Kidney epithelial cell (primary cell): Measurements from ENCODE around the gene SH2B2. TPM values are rescaled to one million over a fixed set of nuclear protein-coding genes. Genes with fewer than 3 reads are reported as not detected.

ENCODE experiments used
- DNase-seq: peaks from one replicate; pipeline ENCODE4 v3.0.0-alpha.2; 2010; ENCODE audit warnings: low read depth
- H3K27me3 ChIP-seq: 2 replicates; pipeline ENCODE4 v1.6.0; 2011; ENCODE audit warnings: low read length; ENCODE audit not compliant: control insufficient read depth, insufficient read depth
- H3K36me3 ChIP-seq: 2 replicates; pipeline ENCODE4 v1.5.1; 2011; ENCODE audit warnings: low read length; ENCODE audit not compliant: control insufficient read depth, insufficient read depth
- H3K4me3 ChIP-seq: 2 replicates; pipeline ENCODE4 v1.5.1; 2011; ENCODE audit warnings: low read depth, mild to moderate bottlenecking, control low read depth, low read length
- total RNA-seq: library from RNA; depleted of rRNA; stranded (reverse); fragments of >200 nt; gene quantifications from 2 replicates; pipeline ENCODE4 v1.2.3, GENCODE V29; 2015
- TF ChIP-seq, protein P1 (sequence below): IDR thresholded peaks from 2 replicates; pipeline ENCODE4 v1.5.1; 2011; ENCODE audit warnings: mild to moderate bottlenecking, moderate library complexity, low read length, control low read depth, inconsistent platforms; ENCODE audit not compliant: insufficient read depth, poor library complexity, severe bottlenecking

Gene SH2B2
- total RNA-seq, 1 donor from 2014 or later, result 10.0 TPM

DNA sequence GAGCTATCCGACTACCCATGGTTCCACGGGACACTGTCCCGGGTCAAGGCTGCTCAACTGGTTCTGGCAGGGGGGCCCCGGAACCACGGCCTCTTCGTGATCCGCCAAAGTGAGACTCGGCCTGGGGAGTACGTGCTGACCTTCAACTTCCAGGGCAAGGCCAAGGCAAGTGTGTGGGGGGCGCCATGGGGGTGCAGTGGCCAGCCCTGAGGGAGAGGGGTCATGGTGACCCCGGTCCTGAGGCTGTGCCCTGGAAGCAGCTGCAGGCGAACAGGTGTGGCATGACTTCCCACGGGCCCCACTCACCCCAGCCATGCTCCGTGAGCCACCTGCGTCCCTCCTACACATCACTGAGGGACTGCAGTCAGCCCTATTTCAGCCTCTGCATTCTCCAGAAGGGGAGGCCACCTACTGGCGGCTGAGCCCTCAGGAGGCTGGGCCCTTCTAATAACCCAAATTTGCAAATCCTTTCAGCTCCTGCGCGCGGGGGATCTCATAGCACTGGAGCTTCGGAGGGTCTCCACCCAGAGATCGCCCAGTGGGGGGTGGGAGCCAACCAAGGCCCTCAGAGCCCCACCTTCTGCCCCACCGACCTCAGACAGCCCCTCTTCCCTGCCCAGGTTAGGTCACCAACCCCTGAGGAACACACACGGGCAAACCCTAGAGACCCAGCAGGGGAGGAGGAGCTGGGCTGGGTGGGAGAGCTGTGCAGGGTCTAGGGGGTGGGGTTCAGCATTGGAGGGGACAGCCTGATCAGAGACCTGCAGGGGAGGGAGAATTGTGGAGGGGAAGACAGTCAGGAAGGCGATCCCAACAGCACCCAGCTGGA is 30.8 kb downstream of the SH2B2 start:
- Histone ChIP-seq H3K4me3 (no peak overlapping the region), H3K36me3 (no peaks in the 10 kb centered on the region), H3K27me3 (peaks cover 3% of the 10 kb centered on the region)
- no peak for DNase-seq
- TF ChIP-seq, protein P1, sequence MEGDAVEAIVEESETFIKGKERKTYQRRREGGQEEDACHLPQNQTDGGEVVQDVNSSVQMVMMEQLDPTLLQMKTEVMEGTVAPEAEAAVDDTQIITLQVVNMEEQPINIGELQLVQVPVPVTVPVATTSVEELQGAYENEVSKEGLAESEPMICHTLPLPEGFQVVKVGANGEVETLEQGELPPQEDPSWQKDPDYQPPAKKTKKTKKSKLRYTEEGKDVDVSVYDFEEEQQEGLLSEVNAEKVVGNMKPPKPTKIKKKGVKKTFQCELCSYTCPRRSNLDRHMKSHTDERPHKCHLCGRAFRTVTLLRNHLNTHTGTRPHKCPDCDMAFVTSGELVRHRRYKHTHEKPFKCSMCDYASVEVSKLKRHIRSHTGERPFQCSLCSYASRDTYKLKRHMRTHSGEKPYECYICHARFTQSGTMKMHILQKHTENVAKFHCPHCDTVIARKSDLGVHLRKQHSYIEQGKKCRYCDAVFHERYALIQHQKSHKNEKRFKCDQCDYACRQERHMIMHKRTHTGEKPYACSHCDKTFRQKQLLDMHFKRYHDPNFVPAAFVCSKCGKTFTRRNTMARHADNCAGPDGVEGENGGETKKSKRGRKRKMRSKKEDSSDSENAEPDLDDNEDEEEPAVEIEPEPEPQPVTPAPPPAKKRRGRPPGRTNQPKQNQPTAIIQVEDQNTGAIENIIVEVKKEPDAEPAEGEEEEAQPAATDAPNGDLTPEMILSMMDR, result no peak

DNA sequence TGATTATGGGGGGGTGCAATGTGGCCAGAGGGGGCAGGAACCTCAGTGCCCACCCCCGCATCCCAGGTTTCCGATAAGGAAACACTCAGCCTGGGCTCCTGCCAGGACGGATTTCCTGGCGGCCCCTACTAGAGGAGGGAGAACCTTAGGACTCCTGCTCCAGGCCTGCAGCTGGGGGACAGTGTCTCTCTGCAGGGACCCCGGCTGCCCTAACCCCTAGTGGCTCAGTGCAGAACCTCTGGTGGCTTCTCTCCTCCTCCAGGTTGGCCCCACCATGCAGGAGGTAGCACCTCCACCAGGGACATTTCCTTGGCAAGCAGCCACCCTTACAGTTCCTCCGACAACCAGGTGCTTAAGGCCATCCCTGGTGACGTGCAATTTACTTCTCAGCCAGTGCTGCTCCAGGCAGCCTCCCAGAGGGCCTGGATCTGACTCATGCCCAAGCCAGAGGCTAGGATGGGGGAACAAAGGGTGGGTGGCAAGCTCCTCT is 31.9 kb downstream of the SH2B2 start:
- TF ChIP-seq, protein P1, result no peak
- Histone ChIP-seq H3K4me3 (no peak overlapping the region), H3K27me3 (peaks cover 3% of the 10 kb centered on the region), H3K36me3 (no peaks in the 10 kb centered on the region)
- peak; percentile 61 for DNase-seq

DNA sequence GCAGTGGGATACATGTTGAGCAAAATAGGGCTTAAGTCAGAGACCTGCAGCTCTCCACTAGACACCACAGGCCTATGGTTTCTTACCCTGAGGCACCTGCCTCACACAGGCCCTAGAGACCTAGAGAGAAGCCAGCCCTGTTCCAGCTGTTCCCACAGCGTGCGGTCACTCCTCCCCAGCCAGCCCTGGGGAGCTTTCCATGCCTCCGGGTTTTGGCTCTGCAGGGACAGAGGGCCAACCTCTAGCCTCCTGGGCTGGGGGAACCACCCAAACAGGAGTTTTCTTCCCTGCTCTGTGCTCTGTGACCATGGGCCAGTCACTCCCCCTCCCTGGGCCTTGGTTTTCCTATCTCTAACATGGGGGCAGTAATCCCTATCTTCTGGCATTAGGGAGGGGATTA is 33.0 kb downstream of the SH2B2 start:
- TF ChIP-seq, protein P1, result no peak
- Histone ChIP-seq H3K4me3 (no peak overlapping the region), H3K36me3 (no peaks in the 10 kb centered on the region), H3K27me3 (peaks cover 3% of the 10 kb centered on the region)
- no peak for DNase-seq

DNA sequence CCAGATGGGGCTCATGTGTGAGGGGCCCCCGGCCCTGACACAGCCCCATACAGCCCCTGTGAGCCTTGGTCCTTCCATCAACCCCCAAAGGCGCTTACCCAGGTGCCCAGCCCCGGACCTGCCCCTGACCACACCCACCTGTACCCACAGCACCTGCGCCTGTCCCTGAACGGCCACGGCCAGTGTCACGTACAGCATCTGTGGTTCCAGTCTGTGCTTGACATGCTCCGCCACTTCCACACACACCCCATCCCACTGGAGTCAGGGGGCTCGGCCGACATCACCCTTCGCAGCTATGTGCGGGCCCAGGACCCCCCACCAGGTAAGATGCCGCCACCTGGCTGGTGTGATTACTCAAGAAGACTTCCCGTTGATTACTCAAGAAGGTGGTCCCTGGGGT is 33.5 kb downstream of the SH2B2 start:
- H3K4me3 ChIP-seq, result no peak overlapping the region
- DNase-seq, result no peak
- TF ChIP-seq, protein P1, result no peak
- no peaks in the 10 kb centered on the region for H3K36me3 ChIP-seq
- H3K27me3 ChIP-seq, result peaks cover 3% of the 10 kb centered on the region

DNA sequence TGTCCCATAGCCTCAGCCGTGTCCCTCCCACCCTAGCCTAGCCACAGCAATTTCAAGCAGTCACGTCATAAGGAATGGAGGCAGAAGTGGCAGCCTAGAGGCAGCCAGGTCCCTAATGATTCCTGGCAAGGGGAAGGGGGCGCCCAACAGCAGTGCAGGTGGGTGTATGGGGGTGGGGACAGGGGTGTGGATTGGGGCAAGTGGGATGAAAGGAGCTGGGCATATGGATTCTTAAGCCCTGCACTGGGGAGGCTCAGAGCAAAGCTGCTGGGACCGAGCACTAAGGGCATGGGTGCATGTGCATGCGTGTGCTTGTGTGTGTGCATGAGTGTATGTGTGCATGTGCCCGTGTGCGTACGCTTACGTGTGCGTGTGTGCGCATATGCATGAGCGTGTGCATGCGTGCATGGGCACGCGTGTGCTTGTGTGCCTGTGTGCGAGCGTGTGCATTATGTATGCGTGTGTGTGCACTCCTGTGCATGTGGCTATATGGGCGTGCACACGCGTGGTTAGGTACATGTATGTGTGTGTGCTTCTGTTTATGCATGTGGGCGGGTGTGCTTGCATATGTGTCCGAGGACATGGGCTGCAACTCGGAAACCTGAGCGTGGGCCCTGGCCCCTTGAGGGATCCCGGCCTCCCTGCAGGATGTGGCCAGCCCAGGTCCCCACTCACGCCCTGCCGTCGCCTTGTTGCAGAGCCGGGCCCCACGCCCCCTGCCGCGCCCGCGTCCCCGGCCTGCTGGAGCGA is 34.1 kb downstream of the SH2B2 start:
- TF ChIP-seq, protein P1, result no peak
- Histone ChIP-seq H3K27me3 (peaks cover 3% of the 10 kb centered on the region), H3K4me3 (no peak overlapping the region), H3K36me3 (no peaks in the 10 kb centered on the region)
- DNase-seq, result no peak
